ENCODE measurements around the gene STXBP5.
"Not testable (repeated sequence)": the region's sequence is repeated elsewhere in the genome, so short reads cannot be mapped to it uniquely, and the experiment has no call there.

Gene STXBP5

GRCh38 chr6:147246853-147247635 is 42.8 kb downstream of the STXBP5 start:
- no peak for DNase-seq (ENCODE audit: low read depth, low spot score)

GRCh38 chr6:147248859-147249258 is 44.6 kb downstream of the STXBP5 start:
- no peak for DNase-seq (ENCODE audit: low read depth, low spot score)

- DNase-seq (ENCODE audit: low read depth, low spot score), result no peak
Measured at GRCh38 chr6:147251072-147251471, 46.9 kb downstream of the STXBP5 start.

GRCh38 chr6:147254929-147255473 is 50.8 kb downstream of the STXBP5 start:
- DNase-seq (ENCODE audit: low read depth, low spot score), result not testable (repeated sequence)

GRCh38 chr6:147255948-147256674 is 51.9 kb downstream of the STXBP5 start:
- no peak for DNase-seq (ENCODE audit: low read depth, low spot score)

- no peak for DNase-seq (ENCODE audit: low read depth, low spot score)
Measured at GRCh38 chr6:147257760-147258159, 53.5 kb downstream of the STXBP5 start.

- no peak for DNase-seq (ENCODE audit: low read depth, low spot score)
Measured at GRCh38 chr6:147260091-147260490, 55.9 kb downstream of the STXBP5 start.

GRCh38 chr6:147262946-147263345 is 58.7 kb downstream of the STXBP5 start:
- DNase-seq (ENCODE audit: low read depth, low spot score), result no peak

GRCh38 chr6:147266821-147267220 is 62.6 kb downstream of the STXBP5 start:
- no peak for DNase-seq (ENCODE audit: low read depth, low spot score)

GRCh38 chr6:147267658-147268057 is 63.4 kb downstream of the STXBP5 start:
- no peak for DNase-seq (ENCODE audit: low read depth, low spot score)

GRCh38 chr6:147268254-147268653 is 64.0 kb downstream of the STXBP5 start:
- no peak for DNase-seq (ENCODE audit: low read depth, low spot score)

GRCh38 chr6:147274012-147274411 is 69.8 kb downstream of the STXBP5 start:
- no peak for DNase-seq (ENCODE audit: low read depth, low spot score)

GRCh38 chr6:147274776-147275175 is 70.6 kb downstream of the STXBP5 start:
- DNase-seq (ENCODE audit: low read depth, low spot score), result no peak

- DNase-seq (ENCODE audit: low read depth, low spot score), result no peak
Measured at GRCh38 chr6:147278891-147279290, 74.7 kb downstream of the STXBP5 start.

- DNase-seq (ENCODE audit: low read depth, low spot score), result no peak
Measured at GRCh38 chr6:147279427-147279826, 75.2 kb downstream of the STXBP5 start.

GRCh38 chr6:147281895-147282565 is 77.8 kb downstream of the STXBP5 start:
- DNase-seq (ENCODE audit: low read depth, low spot score), result no peak

GRCh38 chr6:147282566-147282959 is 78.3 kb downstream of the STXBP5 start:
- DNase-seq (ENCODE audit: low read depth, low spot score), result no peak

- DNase-seq (ENCODE audit: low read depth, low spot score), result no peak
Measured at GRCh38 chr6:147283460-147283859, 79.2 kb downstream of the STXBP5 start.

- DNase-seq (ENCODE audit: low read depth, low spot score), result no peak
Measured at GRCh38 chr6:147285087-147285855, 81.1 kb downstream of the STXBP5 start.

- DNase-seq (ENCODE audit: low read depth, low spot score), result peak; percentile 37
Measured at GRCh38 chr6:147287869-147288271, 83.7 kb downstream of the STXBP5 start.

- DNase-seq (ENCODE audit: low read depth, low spot score), result no peak
Measured at GRCh38 chr6:147297124-147297523, 92.9 kb downstream of the STXBP5 start.
